Tibial artery (tissue), 4 donors: ENCODE measurements around the gene EP400.

Experiments used
- DNase-seq, 2 donors: peaks; one replicate each; pipeline ENCODE4 v3.0.0-alpha.2; 2019
- H3K27ac ChIP-seq, 2 donors: fragments of 200-600 bp; sonication (generic) in 1 of 2; 1 replicate in 1 of 2; 2 replicates in 1 of 2; pipeline ENCODE4 v1.5.1; 2018 to 2019; ENCODE audit warnings: mild to moderate bottlenecking in 1 of 2
- H3K27me3 ChIP-seq, 2 donors: fragments of 200-600 bp; sonication (generic) in 1 of 2; one replicate each; pipeline versions ENCODE4 v1.5.1 to v1.6.0; 2016 to 2019
- H3K36me3 ChIP-seq, 3 donors: fragments of 200-600 bp; sonication (generic) in 2 of 3; one replicate each; pipeline ENCODE4 v1.5.1; 2016 to 2019; ENCODE audit warnings: mild to moderate bottlenecking in 2 of 3
- H3K4me1 ChIP-seq, 4 donors: fragments of 200-600 bp; sonication (generic) in 2 of 4; 1 replicate in 3 of 4; 2 replicates in 1 of 4; pipeline ENCODE4 v1.5.1; 2016 to 2019
- H3K4me3 ChIP-seq, 2 donors: fragments of 200-600 bp; sonication (generic) in 1 of 2; 1 replicate in 1 of 2; 2 replicates in 1 of 2; pipeline ENCODE4 v1.5.1; 2018 to 2019; ENCODE audit warnings: mild to moderate bottlenecking in 2 of 2
- H3K9me3 ChIP-seq, 3 donors: fragments of 200-600 bp; sonication (generic) in 1 of 3; one replicate each; pipeline ENCODE4 v1.5.1; 2016 to 2019
- CTCF ChIP-seq, 2 experiments: fragments of 200-600 bp in 1 of 2; fragments of 450-650 bp in 1 of 2; IDR thresholded peaks; one replicate each; pipeline ENCODE4 v1.5.1; 2017 to 2019; ENCODE audit warnings: antibody characterized with exemption in 2 of 2, mild to moderate bottlenecking in 1 of 2, moderate library complexity in 1 of 2
- intact Hi-C: fragments of 100-400 bp; cut with DNase I; formaldehyde crosslinking; loops from one replicate; pipeline ENCODE4 v1.15.0; 2023; ENCODE audit warnings: low total_unique reads

EP400 gene

GRCh38 chr12:132026061-132026795, 76.5 kb downstream of the EP400 start:
- Histone ChIP-seq H3K4me1 (no peaks in the 10 kb centered on the region), H3K4me3 (no peak overlapping the region), H3K27me3 (no peaks in the 10 kb centered on the region), H3K36me3 (peaks cover 83 to 95% (median 88%) of the 10 kb centered on the region in 3 donors), H3K9me3 (no peaks in the 10 kb centered on the region), H3K27ac (no peak overlapping the region)
- DNase-seq = no peak
- TF ChIP-seq CTCF (IDR thresholded peaks at IDR 0.05) = no peak
- intact Hi-C loops = no loop called here

- no peaks in the 10 kb centered on the region for H3K27me3 ChIP-seq
- TF ChIP-seq CTCF (IDR thresholded peaks at IDR 0.05) = no peak
- no peak overlapping the region for H3K27ac ChIP-seq
- no peak overlapping the region for H3K4me3 ChIP-seq
- no peaks in the 10 kb centered on the region for H3K4me1 ChIP-seq
- intact Hi-C loops = no loop called here
- DNase-seq = no peak
- no peaks in the 10 kb centered on the region for H3K9me3 ChIP-seq
- peaks cover 83 to 95% (median 92%) of the 10 kb centered on the region in 3 donors for H3K36me3 ChIP-seq
Measured at GRCh38 chr12:132026796-132027500, 77.2 kb downstream of the EP400 start.

- Histone ChIP-seq H3K27ac (no peak overlapping the region), H3K27me3 (no peaks in the 10 kb centered on the region), H3K4me1 (no peaks in the 10 kb centered on the region), H3K9me3 (no peaks in the 10 kb centered on the region), H3K36me3 (peaks cover 83 to 95% (median 91%) of the 10 kb centered on the region in 3 donors), H3K4me3 (no peak overlapping the region)
- no peak for TF ChIP-seq CTCF (IDR thresholded peaks at IDR 0.05)
- DNase-seq = no peak
- intact Hi-C loops = no loop called here
Measured at GRCh38 chr12:132027636-132028035, 77.9 kb downstream of the EP400 start.

GRCh38 chr12:132028111-132028510, 78.4 kb downstream of the EP400 start:
- no peak for TF ChIP-seq CTCF (IDR thresholded peaks at IDR 0.05)
- intact Hi-C loops = no loop called here
- Histone ChIP-seq H3K27ac (no peak overlapping the region), H3K9me3 (no peaks in the 10 kb centered on the region), H3K4me1 (no peaks in the 10 kb centered on the region), H3K27me3 (no peaks in the 10 kb centered on the region), H3K36me3 (peaks cover 84 to 98% (median 96%) of the 10 kb centered on the region in 3 donors), H3K4me3 (no peak overlapping the region)
- DNase-seq = no peak

GRCh38 chr12:132029503-132030300, 80.0 kb downstream of the EP400 start:
- Histone ChIP-seq H3K27me3 (no peaks in the 10 kb centered on the region), H3K4me1 (no peaks in the 10 kb centered on the region), H3K4me3 (no peak overlapping the region), H3K27ac (no peak overlapping the region), H3K9me3 (no peaks in the 10 kb centered on the region), H3K36me3 (peaks cover 87 to 100% (median 97%) of the 10 kb centered on the region in 3 donors)
- intact Hi-C loops = no loop called here
- DNase-seq = no peak
- no peak for TF ChIP-seq CTCF (IDR thresholded peaks at IDR 0.05)
